ENCODE measurements around the gene FOSB.

FOSB gene

GRCh38 chr19:45478454-45479238 lies 10.8 kb downstream of the FOSB start:
- peak; percentile 81 for DNase-seq (ENCODE audit: low spot score)
- TF ChIP-seq, protein P1, sequence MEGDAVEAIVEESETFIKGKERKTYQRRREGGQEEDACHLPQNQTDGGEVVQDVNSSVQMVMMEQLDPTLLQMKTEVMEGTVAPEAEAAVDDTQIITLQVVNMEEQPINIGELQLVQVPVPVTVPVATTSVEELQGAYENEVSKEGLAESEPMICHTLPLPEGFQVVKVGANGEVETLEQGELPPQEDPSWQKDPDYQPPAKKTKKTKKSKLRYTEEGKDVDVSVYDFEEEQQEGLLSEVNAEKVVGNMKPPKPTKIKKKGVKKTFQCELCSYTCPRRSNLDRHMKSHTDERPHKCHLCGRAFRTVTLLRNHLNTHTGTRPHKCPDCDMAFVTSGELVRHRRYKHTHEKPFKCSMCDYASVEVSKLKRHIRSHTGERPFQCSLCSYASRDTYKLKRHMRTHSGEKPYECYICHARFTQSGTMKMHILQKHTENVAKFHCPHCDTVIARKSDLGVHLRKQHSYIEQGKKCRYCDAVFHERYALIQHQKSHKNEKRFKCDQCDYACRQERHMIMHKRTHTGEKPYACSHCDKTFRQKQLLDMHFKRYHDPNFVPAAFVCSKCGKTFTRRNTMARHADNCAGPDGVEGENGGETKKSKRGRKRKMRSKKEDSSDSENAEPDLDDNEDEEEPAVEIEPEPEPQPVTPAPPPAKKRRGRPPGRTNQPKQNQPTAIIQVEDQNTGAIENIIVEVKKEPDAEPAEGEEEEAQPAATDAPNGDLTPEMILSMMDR (IDR thresholded peaks at IDR 0.05; ENCODE audit: extremely low read depth, insufficient read depth, missing control alignments), result peak; percentile 88
- in situ Hi-C loops (cut with MboI; ENCODE audit: low pct_unique_long_range_greater_than_20kb, low sequenced_read_pairs, unreplicated experiment), result loop anchor here (5.0 kb wide), 1 partner anchor 36 kb away; no protein-coding TSS in a partner anchor

DNA sequence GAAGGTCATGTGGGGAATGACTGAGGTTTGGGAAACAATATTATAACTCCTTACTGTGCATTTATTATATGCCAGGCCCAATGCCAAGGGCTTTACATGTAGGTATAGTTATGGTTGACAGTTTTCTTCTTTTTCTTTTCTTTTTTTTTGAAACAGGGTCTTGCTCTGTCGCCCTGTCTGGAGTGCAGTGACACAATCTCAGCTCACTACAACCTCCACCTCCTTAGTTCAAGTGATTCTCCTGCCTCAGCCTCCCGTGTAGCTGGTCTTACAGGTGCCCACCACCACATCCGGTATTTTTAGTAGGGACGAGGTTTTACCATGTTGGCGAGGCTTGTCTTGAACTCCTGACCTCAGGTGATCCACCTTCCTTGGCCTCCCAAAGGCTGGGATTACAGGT lies 15.2 kb downstream of the FOSB start:
- in situ Hi-C loops (cut with MboI; ENCODE audit: low pct_unique_long_range_greater_than_20kb, low sequenced_read_pairs, unreplicated experiment), result no loop called here
- DNase-seq (ENCODE audit: low spot score), result no peak
- TF ChIP-seq, protein P1 (IDR thresholded peaks at IDR 0.05; ENCODE audit: extremely low read depth, insufficient read depth, missing control alignments), result no peak

DNA sequence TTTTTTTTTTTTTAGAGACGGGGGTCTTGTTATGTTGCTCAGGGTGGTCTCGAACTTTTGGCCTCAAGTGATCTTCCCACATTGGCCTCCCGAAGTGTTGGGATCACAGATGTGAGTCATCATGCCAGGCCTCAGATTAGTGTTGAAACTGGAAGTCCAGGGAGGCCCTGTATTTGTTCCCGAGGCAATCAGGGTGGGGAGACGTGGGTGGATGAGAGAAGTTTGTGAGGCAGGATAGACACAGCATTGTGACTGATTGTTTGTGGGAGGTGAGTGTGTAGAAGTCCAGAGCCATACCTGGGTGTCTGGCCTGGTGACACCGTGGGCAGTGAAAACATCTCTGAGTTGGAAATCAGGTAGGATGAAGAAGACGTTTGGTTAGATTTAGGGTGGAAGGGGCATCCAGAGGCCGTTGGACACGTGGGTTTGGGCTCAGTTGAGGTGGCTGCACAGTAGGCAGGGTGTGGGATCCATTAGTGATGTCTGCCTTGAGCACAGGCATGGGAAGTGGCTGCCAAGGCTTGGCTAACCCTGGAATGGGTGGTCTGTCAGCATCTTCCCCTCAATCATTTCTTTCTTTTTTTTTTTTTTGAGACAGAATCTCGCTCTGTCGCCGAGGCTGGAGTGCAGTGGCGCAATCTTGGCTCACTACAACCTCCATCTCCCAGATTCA lies 16.6 kb downstream of the FOSB start:
- in situ Hi-C loops (cut with MboI; ENCODE audit: low pct_unique_long_range_greater_than_20kb, low sequenced_read_pairs, unreplicated experiment), result no loop called here
- DNase-seq (ENCODE audit: low spot score), result no peak
- TF ChIP-seq, protein P1 (IDR thresholded peaks at IDR 0.05; ENCODE audit: extremely low read depth, insufficient read depth, missing control alignments), result no peak

GRCh38 chr19:45485305-45486077 lies 17.7 kb downstream of the FOSB start:
- in situ Hi-C loops (cut with MboI; ENCODE audit: low pct_unique_long_range_greater_than_20kb, low sequenced_read_pairs, unreplicated experiment), result no loop called here
- peak; percentile 91 for DNase-seq (ENCODE audit: low spot score)
- TF ChIP-seq, protein P1 (IDR thresholded peaks at IDR 0.05; ENCODE audit: extremely low read depth, insufficient read depth, missing control alignments), result peak; percentile 86

GRCh38 chr19:45488708-45489107 lies 20.9 kb downstream of the FOSB start:
- in situ Hi-C loops (cut with MboI; ENCODE audit: low pct_unique_long_range_greater_than_20kb, low sequenced_read_pairs, unreplicated experiment), result no loop called here
- TF ChIP-seq, protein P1 (IDR thresholded peaks at IDR 0.05; ENCODE audit: extremely low read depth, insufficient read depth, missing control alignments), result no peak
- DNase-seq (ENCODE audit: low spot score), result no peak

GRCh38 chr19:45489216-45489855 lies 21.5 kb downstream of the FOSB start:
- in situ Hi-C loops (cut with MboI; ENCODE audit: low pct_unique_long_range_greater_than_20kb, low sequenced_read_pairs, unreplicated experiment), result no loop called here
- TF ChIP-seq, protein P1 (IDR thresholded peaks at IDR 0.05; ENCODE audit: extremely low read depth, insufficient read depth, missing control alignments), result no peak
- DNase-seq (ENCODE audit: low spot score), result no peak
